22Rv1 (cell line): Measurements from ENCODE around the gene ZEB2.

ENCODE experiments used
- CTCF ChIP-seq: fragments of 450-650 bp; IDR thresholded peaks from 2 replicates; pipeline ENCODE4 v1.5.1; 2017; ENCODE audit warnings: mild to moderate bottlenecking
- ZFX ChIP-seq: fragments of 450-650 bp; IDR thresholded peaks from 2 replicates; pipeline ENCODE4 v1.6.1; 2017; ENCODE audit warnings: antibody characterized with exemption, borderline replicate concordance

- TF ChIP-seq CTCF (no peak), ZFX (no peak)
These were observed 27.0 kb upstream of the ZEB2 start for GRCh38 chr2:144546933-144547332.
